Left ventricle myocardium inferior (tissue), 1 donor: ENCODE measurements around the gene RNF38. TPM values are rescaled to one million over a fixed set of nuclear protein-coding genes. Genes with fewer than 3 reads are reported as not detected.

Source experiments
- DNase-seq: peaks from one replicate; pipeline ENCODE4 v3.0.0-alpha.2; 2020
- H3K27ac ChIP-seq: fragments of 200-600 bp; replicated peaks from 2 replicates; pipeline ENCODE4 v1.8.0; 2021
- H3K27me3 ChIP-seq: fragments of 200-600 bp; 2 replicates; pipeline ENCODE4 v1.8.0; 2021; ENCODE audit warnings: low read depth
- H3K36me3 ChIP-seq: fragments of 200-600 bp; 2 replicates; pipeline ENCODE4 v1.8.0; 2021
- H3K4me1 ChIP-seq: fragments of 200-600 bp; 2 replicates; pipeline ENCODE4 v1.8.0; 2021
- H3K4me3 ChIP-seq: fragments of 200-600 bp; 2 replicates; pipeline ENCODE4 v1.8.0; 2021; ENCODE audit warnings: mild to moderate bottlenecking, moderate library complexity
- H3K9me3 ChIP-seq: fragments of 200-600 bp; replicated peaks from 2 replicates; pipeline ENCODE4 v1.8.0; 2021
- intact Hi-C: fragments of 100-400 bp; cut with micrococcal nuclease; formaldehyde crosslinking; loops from one replicate; pipeline ENCODE4 v1.11.0; 2022
- total RNA-seq: library from RNA; stranded (reverse); fragmentation: NEBNext Ultra II Directional; extraction: Animal tissue kit (Norgen Biotek cat#: 25700); gene quantifications from one replicate; pipeline ENCODE4 v1.2.1, GENCODE V29; 2021
- TF ChIP-seq, protein P1 (sequence below): fragments of 200-600 bp; IDR thresholded peaks from 2 replicates; pipeline ENCODE4 v1.8.0; 2021; ENCODE audit warnings: antibody characterized with exemption, mild to moderate bottlenecking, borderline replicate concordance
- donor health status: DM: no; HTN: yes; CAD: no; lungs with severe emphysema.

The RNF38 gene
- total RNA-seq, 1 donor from 2014 or later, result 25.7 TPM

DNA sequence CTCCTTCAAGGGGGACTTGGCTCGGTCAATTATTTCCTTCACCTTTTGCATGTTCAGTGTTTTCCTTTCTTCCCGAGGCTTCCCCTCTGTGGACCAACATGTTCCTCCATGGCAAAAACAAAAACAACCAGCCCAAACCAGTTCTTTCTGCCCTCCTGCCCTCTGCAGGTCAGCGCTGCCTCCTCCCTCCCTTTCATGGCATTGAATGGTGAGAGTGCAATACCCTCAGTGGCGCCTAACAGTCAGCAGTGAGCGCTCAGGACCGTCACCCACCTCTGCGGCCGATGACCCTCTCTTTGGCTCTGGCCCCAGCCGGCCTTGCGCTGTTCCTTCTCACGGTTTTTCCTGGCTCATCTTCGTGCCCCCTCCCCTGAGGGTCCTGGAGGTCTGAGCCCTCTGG, 107.4 kb downstream of the RNF38 start:
- Histone ChIP-seq H3K4me3 (no peak overlapping the region), H3K27ac (no peak overlapping the region), H3K36me3 (no peaks in the 10 kb centered on the region), H3K27me3 (no peaks in the 10 kb centered on the region), H3K9me3 (no peaks in the 10 kb centered on the region), H3K4me1 (no peaks in the 10 kb centered on the region)
- no peak for DNase-seq
- TF ChIP-seq, protein P1, sequence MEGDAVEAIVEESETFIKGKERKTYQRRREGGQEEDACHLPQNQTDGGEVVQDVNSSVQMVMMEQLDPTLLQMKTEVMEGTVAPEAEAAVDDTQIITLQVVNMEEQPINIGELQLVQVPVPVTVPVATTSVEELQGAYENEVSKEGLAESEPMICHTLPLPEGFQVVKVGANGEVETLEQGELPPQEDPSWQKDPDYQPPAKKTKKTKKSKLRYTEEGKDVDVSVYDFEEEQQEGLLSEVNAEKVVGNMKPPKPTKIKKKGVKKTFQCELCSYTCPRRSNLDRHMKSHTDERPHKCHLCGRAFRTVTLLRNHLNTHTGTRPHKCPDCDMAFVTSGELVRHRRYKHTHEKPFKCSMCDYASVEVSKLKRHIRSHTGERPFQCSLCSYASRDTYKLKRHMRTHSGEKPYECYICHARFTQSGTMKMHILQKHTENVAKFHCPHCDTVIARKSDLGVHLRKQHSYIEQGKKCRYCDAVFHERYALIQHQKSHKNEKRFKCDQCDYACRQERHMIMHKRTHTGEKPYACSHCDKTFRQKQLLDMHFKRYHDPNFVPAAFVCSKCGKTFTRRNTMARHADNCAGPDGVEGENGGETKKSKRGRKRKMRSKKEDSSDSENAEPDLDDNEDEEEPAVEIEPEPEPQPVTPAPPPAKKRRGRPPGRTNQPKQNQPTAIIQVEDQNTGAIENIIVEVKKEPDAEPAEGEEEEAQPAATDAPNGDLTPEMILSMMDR, result no peak
- intact Hi-C loops, result no loop called here

DNA sequence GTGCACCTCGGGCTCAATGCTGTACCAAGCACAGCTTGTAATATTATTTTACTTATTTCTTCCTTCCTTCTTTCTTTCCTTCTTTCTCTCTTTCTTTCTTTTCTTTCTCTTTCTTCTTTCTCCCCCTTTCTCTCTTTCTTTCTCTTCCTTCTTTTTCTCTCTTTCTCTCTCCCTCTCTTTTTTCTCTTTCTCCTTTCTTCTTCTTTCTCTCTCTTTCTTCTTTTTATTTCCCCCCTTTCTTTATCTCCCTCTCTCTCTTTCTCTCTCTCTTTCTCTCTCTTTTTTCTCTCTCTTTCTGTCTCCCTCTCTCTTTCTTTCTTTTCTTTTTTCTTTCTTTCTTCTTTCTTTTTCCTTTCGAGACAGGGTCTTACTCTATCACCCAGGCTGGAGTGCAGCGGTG, 109.1 kb downstream of the RNF38 start:
- H3K27ac ChIP-seq, result no peak overlapping the region
- intact Hi-C loops, result no loop called here

DNA sequence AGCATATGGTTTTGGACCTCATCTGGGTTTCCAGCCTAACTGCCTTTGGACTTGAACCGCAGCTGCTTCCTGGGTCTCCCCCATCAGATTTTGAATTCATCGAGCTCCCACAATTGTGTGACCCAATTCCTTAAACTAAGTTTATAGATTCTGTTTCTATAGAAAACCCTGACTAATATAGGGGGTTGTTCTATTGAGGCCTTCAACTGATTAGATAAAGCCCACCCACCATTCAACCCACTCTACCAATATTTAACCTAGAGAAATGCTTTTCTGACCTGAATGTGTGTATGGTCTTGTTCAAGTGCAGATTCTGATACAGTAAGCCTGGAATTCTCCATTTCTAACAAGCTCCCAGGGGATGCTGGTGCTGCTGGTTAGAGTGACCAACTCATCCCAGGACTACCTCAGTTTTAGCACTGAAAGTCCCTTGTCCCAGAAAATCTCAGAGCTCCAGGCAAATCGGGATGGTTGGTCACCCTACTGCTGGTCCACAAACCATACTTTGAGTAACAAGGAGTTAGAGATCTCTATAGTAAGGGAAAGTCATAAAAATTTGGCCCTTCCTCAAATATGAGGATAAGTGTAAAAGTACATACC, 110.1 kb downstream of the RNF38 start:
- H3K4me3 ChIP-seq, result no peak overlapping the region
- intact Hi-C loops, result no loop called here
- TF ChIP-seq, protein P1, result no peak
- no peak overlapping the region for H3K27ac ChIP-seq
- no peak for DNase-seq
- no peaks in the 10 kb centered on the region for H3K9me3 ChIP-seq
- no peaks in the 10 kb centered on the region for H3K4me1 ChIP-seq
- H3K36me3 ChIP-seq, result no peaks in the 10 kb centered on the region
- no peaks in the 10 kb centered on the region for H3K27me3 ChIP-seq

More for the DNA sequence above, 109.1 kb downstream of the RNF38 start:
- TF ChIP-seq, protein P1, result no peak
- H3K9me3 ChIP-seq, result no peaks in the 10 kb centered on the region
- no peak for DNase-seq
- no peak overlapping the region for H3K4me3 ChIP-seq
- no peaks in the 10 kb centered on the region for H3K36me3 ChIP-seq
- no peaks in the 10 kb centered on the region for H3K4me1 ChIP-seq
- H3K27me3 ChIP-seq, result no peaks in the 10 kb centered on the region

DNA sequence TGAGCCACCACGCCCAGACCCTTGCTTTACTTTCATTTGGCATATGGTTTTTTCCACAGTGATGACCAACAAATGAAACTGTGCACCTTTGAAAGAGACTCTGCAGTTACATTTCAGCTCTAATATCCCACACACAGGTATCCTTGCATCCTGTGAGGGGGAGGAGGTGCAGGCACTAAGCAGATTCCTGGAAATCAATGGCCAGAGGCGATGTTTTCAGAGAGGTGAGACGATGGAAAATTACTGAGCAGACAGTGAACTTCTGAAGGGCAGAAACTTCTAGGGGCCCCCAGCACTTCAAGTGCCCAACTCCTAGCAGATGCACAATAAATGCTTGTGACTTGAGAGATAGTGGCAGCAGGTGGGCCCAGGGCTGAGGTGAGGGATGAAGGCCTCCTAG, 112.0 kb downstream of the RNF38 start:
- Histone ChIP-seq H3K27me3 (no peaks in the 10 kb centered on the region), H3K9me3 (no peaks in the 10 kb centered on the region), H3K4me1 (no peaks in the 10 kb centered on the region), H3K27ac (no peak overlapping the region), H3K36me3 (no peaks in the 10 kb centered on the region), H3K4me3 (no peak overlapping the region)
- intact Hi-C loops, result no loop called here
- no peak for DNase-seq
- TF ChIP-seq, protein P1, result no peak

Other genes starting within 250 kb of the RNF38 start
- not detected for gene CCIN, start 230.9 kb downstream of the RNF38 start, total RNA-seq
- gene CLTA, start 209.3 kb downstream of the RNF38 start, total RNA-seq, result 60.4 TPM
- 11.7 TPM for gene GNE, start 141.8 kb downstream of the RNF38 start, total RNA-seq
- gene MELK, start 172.6 kb upstream of the RNF38 start, total RNA-seq, result 0.27 TPM